GM12801 (cell line): ENCODE results near the gene RETREG1.

Source experiments
- TF ChIP-seq, protein P1 (sequence below): IDR thresholded peaks from one replicate; pipeline ENCODE4 v1.5.1; 2011; ENCODE audit warnings: control low read depth; ENCODE audit not compliant: insufficient read length; ENCODE audit errors: extremely low read depth

The RETREG1 gene

DNA sequence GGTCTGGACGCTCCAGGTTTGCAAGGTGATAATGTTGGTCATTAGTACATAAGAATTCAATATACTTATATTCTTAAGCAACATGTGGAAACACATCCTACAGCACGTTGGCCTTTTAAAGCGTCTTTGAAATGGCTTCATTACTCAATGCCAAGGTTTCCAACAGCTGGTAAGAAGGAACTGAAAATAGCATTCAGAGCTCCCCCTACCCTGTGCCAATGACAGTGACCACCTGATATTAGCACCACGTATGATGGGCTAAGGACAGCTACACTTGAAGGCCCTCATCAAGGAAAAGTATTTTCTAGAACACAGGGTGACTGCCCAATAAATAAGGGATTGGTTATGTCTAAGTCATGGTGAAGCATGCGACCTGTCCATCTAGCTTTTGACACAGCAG lies 161.1 kb downstream of the RETREG1 start:
- TF ChIP-seq, protein P1, sequence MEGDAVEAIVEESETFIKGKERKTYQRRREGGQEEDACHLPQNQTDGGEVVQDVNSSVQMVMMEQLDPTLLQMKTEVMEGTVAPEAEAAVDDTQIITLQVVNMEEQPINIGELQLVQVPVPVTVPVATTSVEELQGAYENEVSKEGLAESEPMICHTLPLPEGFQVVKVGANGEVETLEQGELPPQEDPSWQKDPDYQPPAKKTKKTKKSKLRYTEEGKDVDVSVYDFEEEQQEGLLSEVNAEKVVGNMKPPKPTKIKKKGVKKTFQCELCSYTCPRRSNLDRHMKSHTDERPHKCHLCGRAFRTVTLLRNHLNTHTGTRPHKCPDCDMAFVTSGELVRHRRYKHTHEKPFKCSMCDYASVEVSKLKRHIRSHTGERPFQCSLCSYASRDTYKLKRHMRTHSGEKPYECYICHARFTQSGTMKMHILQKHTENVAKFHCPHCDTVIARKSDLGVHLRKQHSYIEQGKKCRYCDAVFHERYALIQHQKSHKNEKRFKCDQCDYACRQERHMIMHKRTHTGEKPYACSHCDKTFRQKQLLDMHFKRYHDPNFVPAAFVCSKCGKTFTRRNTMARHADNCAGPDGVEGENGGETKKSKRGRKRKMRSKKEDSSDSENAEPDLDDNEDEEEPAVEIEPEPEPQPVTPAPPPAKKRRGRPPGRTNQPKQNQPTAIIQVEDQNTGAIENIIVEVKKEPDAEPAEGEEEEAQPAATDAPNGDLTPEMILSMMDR, result no peak

DNA sequence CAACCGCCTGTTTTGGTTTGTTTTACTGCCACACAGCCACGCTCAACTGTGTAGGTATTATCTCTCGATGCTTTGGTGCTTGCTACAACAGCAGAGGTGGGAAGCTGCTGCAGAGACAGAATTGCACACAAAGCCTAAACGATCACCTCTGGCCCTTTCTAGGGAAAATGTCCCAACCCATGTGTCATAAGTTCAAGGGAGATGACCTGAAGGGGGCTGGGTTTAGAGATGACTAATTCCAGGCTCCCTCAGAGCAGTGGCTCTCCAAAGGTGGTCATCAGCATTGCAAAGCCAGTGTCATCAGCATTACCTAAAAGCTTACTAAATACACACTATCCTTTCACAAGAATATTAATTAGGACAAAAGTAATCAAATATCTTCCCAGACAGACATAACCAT lies 162.1 kb downstream of the RETREG1 start:
- TF ChIP-seq, protein P1, result no peak

DNA sequence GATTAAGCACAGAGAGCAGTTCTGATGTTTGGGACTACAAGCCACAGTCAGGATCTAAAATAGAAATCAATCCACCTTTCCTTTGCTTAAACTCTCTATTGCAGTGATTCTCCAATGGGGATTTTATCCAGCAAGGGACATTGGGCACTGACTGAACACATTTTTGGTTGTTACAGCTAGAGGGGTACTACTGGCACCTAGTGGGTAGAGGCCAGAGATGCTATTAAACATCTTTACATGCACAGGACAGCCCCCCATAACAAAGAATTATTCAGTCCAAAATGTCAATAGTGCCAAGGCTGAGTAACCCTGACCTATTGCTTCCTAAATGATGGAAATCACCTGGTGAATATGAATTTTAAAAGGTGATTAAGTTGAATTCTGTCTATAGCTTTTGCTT lies 163.2 kb downstream of the RETREG1 start:
- TF ChIP-seq, protein P1, result no peak

DNA sequence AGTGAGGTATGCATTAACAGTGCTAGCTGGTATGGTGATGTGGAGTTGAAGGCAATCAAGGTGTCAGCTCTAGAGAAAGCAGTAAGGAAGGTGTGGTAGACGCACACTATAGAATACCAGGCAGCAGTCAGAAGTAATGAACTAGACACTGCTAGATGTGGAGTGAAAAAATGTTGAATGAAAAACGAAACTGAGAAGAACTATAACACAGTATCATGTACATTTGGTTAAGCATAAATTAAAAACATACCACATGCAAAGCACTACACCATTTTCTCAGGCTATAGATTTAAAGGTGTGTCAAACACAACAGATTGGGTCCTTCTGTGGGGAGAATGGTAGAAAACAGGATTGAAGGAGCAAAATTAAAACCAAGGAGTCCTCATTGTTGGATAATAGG lies 166.6 kb downstream of the RETREG1 start:
- TF ChIP-seq, protein P1, result no peak

DNA sequence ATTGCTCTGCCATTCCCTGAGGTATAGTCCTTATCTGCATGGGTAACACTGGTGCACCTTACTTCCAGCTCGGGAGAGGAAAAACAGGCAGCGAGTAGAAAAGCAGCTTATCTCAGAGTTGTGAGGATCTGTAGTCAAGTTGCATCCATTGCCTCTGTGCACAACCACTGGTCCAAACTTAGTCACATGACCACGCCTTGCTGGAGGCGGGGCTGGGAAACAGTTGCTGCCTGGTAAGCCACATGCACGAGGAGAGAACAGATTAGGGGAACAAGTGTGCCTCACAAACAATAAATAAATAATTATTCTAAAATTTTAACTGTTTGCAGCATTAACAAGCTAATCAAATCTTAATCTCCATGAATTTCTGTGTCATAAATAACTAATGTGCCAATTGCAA lies 169.8 kb downstream of the RETREG1 start:
- TF ChIP-seq, protein P1, result no peak

DNA sequence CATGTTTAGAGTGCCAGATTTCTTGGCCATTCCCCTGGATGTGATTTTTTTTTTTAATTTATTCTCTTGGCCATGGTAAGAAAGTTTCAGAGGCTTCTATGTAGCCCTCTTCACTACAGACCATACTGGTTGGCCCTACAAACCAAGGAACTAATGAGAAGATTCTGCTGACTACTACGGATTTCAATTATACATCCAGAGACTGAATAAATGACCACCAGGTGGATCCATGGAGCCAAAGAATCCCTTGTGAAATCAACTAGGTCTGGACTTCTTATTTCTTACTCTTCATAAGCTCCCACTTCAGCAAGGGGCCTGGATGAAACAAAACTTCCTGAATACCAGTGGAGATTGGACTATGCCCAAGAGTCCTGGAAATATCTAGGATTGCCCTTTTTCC lies 178.8 kb downstream of the RETREG1 start:
- TF ChIP-seq, protein P1, result no peak

DNA sequence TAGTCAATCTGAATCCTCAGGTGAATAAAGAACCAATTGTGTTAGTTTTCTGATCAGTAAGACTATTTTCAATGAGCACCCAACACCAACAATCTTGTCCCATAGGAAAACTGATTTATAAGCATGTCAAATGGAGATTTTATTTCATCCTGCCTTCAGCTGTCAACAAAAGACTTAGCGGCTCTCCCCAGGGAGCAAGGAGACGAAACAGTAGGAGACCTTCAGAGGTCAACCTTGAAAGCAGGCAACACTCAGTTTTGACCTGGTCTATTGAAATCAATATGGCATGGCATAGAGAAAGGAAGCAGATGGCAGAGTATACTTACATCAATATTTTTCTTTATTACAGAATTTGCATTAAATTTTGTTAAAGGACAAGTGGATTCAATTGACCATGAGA lies 185.3 kb downstream of the RETREG1 start:
- TF ChIP-seq, protein P1, result no peak

DNA sequence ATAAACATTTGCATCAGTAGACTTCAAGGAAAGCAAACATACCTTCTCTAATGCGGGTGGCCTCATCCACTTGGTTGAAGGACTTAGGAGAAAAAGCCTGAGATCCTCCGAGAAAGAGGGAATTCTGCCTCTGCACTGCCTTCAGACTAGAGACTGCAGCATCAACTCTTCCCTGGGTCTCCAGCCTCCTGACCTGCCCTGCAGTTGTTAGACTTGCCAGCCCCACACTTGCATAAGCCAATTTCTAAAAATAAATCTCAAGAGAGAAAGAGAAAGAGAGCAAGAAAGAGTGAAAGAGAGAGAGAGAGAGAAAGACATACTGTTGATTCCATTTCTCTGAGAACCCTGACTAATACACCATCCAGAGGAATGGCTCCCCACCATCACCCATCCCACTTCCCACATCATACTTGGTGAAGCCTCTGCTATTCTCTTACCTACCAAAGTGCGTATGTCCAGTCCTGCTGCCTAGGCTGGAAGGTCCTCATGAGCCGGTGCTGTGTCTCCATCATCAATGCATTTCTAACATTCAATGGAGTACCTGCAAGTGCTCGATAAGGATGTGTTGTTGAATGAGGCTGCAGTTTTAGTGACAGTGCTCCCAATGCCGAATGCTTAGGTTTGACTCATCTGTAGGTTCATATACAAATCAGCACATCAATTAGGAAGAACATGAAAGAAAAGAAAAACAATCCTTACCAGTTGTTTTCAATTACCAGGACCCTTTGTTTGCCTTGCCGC lies 186.3 kb downstream of the RETREG1 start:
- TF ChIP-seq, protein P1, result no peak
